Ishikawa (cell line): ENCODE data around the gene EGFL7.

Experiments used
- EGR1 ChIP-seq: IDR thresholded peaks from 2 replicates; pipeline ENCODE4 v1.6.1; 2012
- EP300 ChIP-seq: IDR thresholded peaks from 2 replicates; pipeline ENCODE4 v1.6.1; 2012; ENCODE audit warnings: borderline replicate concordance
- FOXM1 ChIP-seq: IDR thresholded peaks from 2 replicates; pipeline ENCODE4 v1.6.1; 2012; ENCODE audit warnings: low read depth, borderline replicate concordance
- NFIC ChIP-seq: IDR thresholded peaks from 2 replicates; pipeline ENCODE4 v1.6.1; 2012
- RAD21 ChIP-seq: IDR thresholded peaks from 2 replicates; pipeline ENCODE4 v1.6.1; 2012; ENCODE audit warnings: low read depth
- TAF1 ChIP-seq: IDR thresholded peaks from 2 replicates; pipeline ENCODE4 v1.6.1; 2012; ENCODE audit warnings: low read depth, mild to moderate bottlenecking
- TCF12 ChIP-seq: IDR thresholded peaks from 2 replicates; pipeline ENCODE4 v1.6.1; 2012; ENCODE audit warnings: low read depth
- TEAD4 ChIP-seq: IDR thresholded peaks from 2 replicates; pipeline ENCODE4 v1.6.1; 2012
- ZBTB7A ChIP-seq: IDR thresholded peaks from 2 replicates; pipeline ENCODE4 v1.6.1; 2012; ENCODE audit warnings: low read depth
- TF ChIP-seq, protein P1 (sequence below): IDR thresholded peaks from 2 replicates; pipeline ENCODE4 v1.6.1; 2012
- TF ChIP-seq, protein P2 (sequence below): IDR thresholded peaks from 2 replicates; pipeline ENCODE4 v1.6.1; 2012; ENCODE audit warnings: low read depth, mild to moderate bottlenecking

- TF ChIP-seq FOXM1 (no peak), EP300 (no peak), NFIC (no peak), RAD21 (no peak), TAF1 (no peak), EGR1 (no peak), TCF12 (no peak), ZBTB7A (no peak), TEAD4 (no peak)
- TF ChIP-seq, protein P1, sequence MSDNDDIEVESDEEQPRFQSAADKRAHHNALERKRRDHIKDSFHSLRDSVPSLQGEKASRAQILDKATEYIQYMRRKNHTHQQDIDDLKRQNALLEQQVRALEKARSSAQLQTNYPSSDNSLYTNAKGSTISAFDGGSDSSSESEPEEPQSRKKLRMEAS, result no peak
- TF ChIP-seq, protein P2, sequence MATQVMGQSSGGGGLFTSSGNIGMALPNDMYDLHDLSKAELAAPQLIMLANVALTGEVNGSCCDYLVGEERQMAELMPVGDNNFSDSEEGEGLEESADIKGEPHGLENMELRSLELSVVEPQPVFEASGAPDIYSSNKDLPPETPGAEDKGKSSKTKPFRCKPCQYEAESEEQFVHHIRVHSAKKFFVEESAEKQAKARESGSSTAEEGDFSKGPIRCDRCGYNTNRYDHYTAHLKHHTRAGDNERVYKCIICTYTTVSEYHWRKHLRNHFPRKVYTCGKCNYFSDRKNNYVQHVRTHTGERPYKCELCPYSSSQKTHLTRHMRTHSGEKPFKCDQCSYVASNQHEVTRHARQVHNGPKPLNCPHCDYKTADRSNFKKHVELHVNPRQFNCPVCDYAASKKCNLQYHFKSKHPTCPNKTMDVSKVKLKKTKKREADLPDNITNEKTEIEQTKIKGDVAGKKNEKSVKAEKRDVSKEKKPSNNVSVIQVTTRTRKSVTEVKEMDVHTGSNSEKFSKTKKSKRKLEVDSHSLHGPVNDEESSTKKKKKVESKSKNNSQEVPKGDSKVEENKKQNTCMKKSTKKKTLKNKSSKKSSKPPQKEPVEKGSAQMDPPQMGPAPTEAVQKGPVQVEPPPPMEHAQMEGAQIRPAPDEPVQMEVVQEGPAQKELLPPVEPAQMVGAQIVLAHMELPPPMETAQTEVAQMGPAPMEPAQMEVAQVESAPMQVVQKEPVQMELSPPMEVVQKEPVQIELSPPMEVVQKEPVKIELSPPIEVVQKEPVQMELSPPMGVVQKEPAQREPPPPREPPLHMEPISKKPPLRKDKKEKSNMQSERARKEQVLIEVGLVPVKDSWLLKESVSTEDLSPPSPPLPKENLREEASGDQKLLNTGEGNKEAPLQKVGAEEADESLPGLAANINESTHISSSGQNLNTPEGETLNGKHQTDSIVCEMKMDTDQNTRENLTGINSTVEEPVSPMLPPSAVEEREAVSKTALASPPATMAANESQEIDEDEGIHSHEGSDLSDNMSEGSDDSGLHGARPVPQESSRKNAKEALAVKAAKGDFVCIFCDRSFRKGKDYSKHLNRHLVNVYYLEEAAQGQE, result no peak
Measured at GRCh38 chr9:136685790-136686533, 23.2 kb downstream of the EGFL7 start.
